K562 (cell line): ENCODE results near the gene DDAH2. TPM values are rescaled to one million over a fixed set of nuclear protein-coding genes. Genes with fewer than 3 reads are reported as not detected.

ENCODE experiments used
- ARID2 ChIP-seq: fragments of 450-650 bp; IDR thresholded peaks from 2 replicates; pipeline ENCODE4 v1.6.1; 2017; ENCODE audit warnings: antibody characterized with exemption, mild to moderate bottlenecking
- COPS2 ChIP-seq: fragments of 450-650 bp; conservative IDR thresholded peaks from 2 replicates; pipeline ENCODE4 v1.6.1; 2016; ENCODE audit warnings: mild to moderate bottlenecking, moderate library complexity
- ERF ChIP-seq: fragments of 450-650 bp; formaldehyde crosslinking; IDR thresholded peaks from 2 replicates; pipeline ENCODE4 v1.4.0; 2020; ENCODE audit warnings: mild to moderate bottlenecking, mixed read lengths
- FUS ChIP-seq: fragments of 200-400 bp; formaldehyde crosslinking; optimal IDR thresholded peaks from 2 replicates; pipeline ENCODE3; 2017; ENCODE audit warnings: low read depth, low read length
- HCFC1 ChIP-seq: IDR thresholded peaks from 2 replicates; pipeline ENCODE4 v1.6.1; 2012; ENCODE audit warnings: low read depth, low read length, improper control_type of control experiment
- HMG20A ChIP-seq: fragments of 450-650 bp; formaldehyde crosslinking; conservative IDR thresholded peaks from 2 replicates; pipeline ENCODE4 v1.4.0; 2020; ENCODE audit warnings: mild to moderate bottlenecking, mixed read lengths
- MED1 ChIP-seq: sonication (generic); formaldehyde crosslinking; IDR thresholded peaks from 2 replicates; pipeline ENCODE4 v1.8.1; 2023; ENCODE audit warnings: missing genetic modification reagents, borderline replicate concordance
- NBN ChIP-seq: fragments of 450-650 bp; IDR thresholded peaks from 2 replicates; pipeline ENCODE4 v1.6.1; 2016; ENCODE audit warnings: low read depth, mild to moderate bottlenecking
- NCOR1 ChIP-seq: fragments of 450-650 bp; IDR thresholded peaks from 2 replicates; pipeline ENCODE4 v1.6.1; 2016; ENCODE audit warnings: mild to moderate bottlenecking, moderate library complexity
- RFX7 ChIP-seq: fragments of 250-450 bp; sonication (Bioruptor Pico); IDR thresholded peaks from 2 replicates; pipeline ENCODE4 v1.5.1; 2021; ENCODE audit warnings: mild to moderate bottlenecking
- SIRT6 ChIP-seq: IDR thresholded peaks from one replicate; pipeline ENCODE4 v1.6.1; 2012; ENCODE audit warnings: low read depth, mild to moderate bottlenecking, control low read depth, inconsistent platforms, low read length, moderate library complexity
- SMAD1 ChIP-seq: fragments of 150-350 bp; IDR thresholded peaks from 2 replicates; pipeline ENCODE4 v1.6.1; 2014; ENCODE audit warnings: low read length, low read depth; ENCODE audit not compliant: partially characterized antibody
- SMAD2 ChIP-seq: fragments of 150-350 bp; IDR thresholded peaks from 2 replicates; pipeline ENCODE4 v1.6.1; 2014; ENCODE audit warnings: low read depth, mild to moderate bottlenecking, low read length
- SMARCB1 ChIP-seq: IDR thresholded peaks from 2 replicates; pipeline ENCODE4 v1.6.1; 2011; ENCODE audit warnings: improper control_type of control experiment, low read depth; ENCODE audit not compliant: insufficient read length
- SREBF2 ChIP-seq: sonication (generic); formaldehyde crosslinking; IDR thresholded peaks from 2 replicates; pipeline ENCODE4 v1.4.0; 2020; ENCODE audit warnings: mild to moderate bottlenecking, missing genetic modification reagents
- TCFL5 ChIP-seq: fragments of 250-450 bp; sonication (Bioruptor Pico); conservative IDR thresholded peaks from 2 replicates; pipeline ENCODE4 v1.6.1; 2021; ENCODE audit warnings: mild to moderate bottlenecking, moderate library complexity, matching md5 sums
- ZBTB1 ChIP-seq: sonication (generic); formaldehyde crosslinking; IDR thresholded peaks from 2 replicates; pipeline ENCODE4 v1.8.1; 2023; ENCODE audit warnings: missing genetic modification reagents, low read depth, mild to moderate bottlenecking, borderline replicate concordance
- ZNF232 ChIP-seq: sonication (generic); formaldehyde crosslinking; IDR thresholded peaks from 2 replicates; pipeline ENCODE4 v1.8.0; 2022; ENCODE audit warnings: mild to moderate bottlenecking, missing genetic modification reagents
- ZNF3 ChIP-seq: fragments of 250-450 bp; sonication (Bioruptor Pico); IDR thresholded peaks from 2 replicates; pipeline ENCODE4 v1.5.0; 2021; ENCODE audit warnings: mild to moderate bottlenecking, moderate library complexity
- ZNF384 ChIP-seq: IDR thresholded peaks from 2 replicates; pipeline ENCODE4 v1.6.1; 2012; ENCODE audit warnings: low read depth, low read length, improper control_type of control experiment
- ZNF436 ChIP-seq: fragments of 250-450, 450-650 bp; sonication (Bioruptor Pico); formaldehyde crosslinking; IDR thresholded peaks from 2 replicates; pipeline ENCODE4 v1.7.0; 2020; ENCODE audit warnings: mild to moderate bottlenecking
- ZSCAN32 ChIP-seq: fragments of 450-650 bp; formaldehyde crosslinking; IDR thresholded peaks from 2 replicates; pipeline ENCODE4 v1.4.0; 2020; ENCODE audit warnings: mild to moderate bottlenecking, moderate library complexity
- polyA plus RNA-seq, 8 experiments: library from polyadenylated mRNA; depleted of rRNA in 4 of 8; stranded (reverse) in 5 of 8; unstranded in 3 of 8; fragments of >200 nt; fragmentation: Nextera tagmentation in 2 of 8; fragmentation: Illumina TruSeq in 1 of 8; extraction: Ambion mirVana in 2 of 8; extraction: Trizol in 1 of 8; gene quantifications; 2 replicates each; pipeline versions ENCODE4 v1.2.1 to v1.2.3, GENCODE V29; 2011 to 2014; ENCODE audit warnings: inconsistent platforms in 1 of 8, missing spikeins in 1 of 8
- total RNA-seq, 7 experiments: library from RNA; depleted of rRNA in 6 of 7; stranded (reverse); fragments of >200 nt in 6 of 7; fragmentation: Illumina TruSeq in 2 of 7; extraction: Trizol in 2 of 7; gene quantifications; 2 replicates each; pipeline versions ENCODE4 v1.2.1 to v1.2.3, GENCODE V29; 2011 to 2021; ENCODE audit warnings: low replicate concordance in 1 of 7
- TF ChIP-seq, protein P1 (sequence below), 2 experiments: fragments of 450-650 bp; IDR thresholded peaks; 2 replicates each; pipeline ENCODE4 v1.6.1; 2016
- TF ChIP-seq, protein P2 (sequence below): IDR thresholded peaks from 2 replicates; pipeline ENCODE4 v1.6.1; 2011; ENCODE audit not compliant: insufficient read length; ENCODE audit errors: extremely low read depth
- TF ChIP-seq, protein P3 (sequence below): IDR thresholded peaks from 2 replicates; pipeline ENCODE4 v1.6.1; 2016; ENCODE audit warnings: missing genetic modification characterization, missing compliant biosample characterization
- TF ChIP-seq, protein P4 (sequence below): fragments of 450-650 bp; IDR thresholded peaks from 2 replicates; pipeline ENCODE4 v1.6.1; 2018; ENCODE audit warnings: mild to moderate bottlenecking, low read depth; ENCODE audit not compliant: partially characterized antibody

Gene DDAH2
- total and polyA plus RNA-seq, 9 of the 15 experiments (the other 6 are each of a cell fraction or from before 2014, with no cell fraction given) = 1.8 to 45.4 (median 21.4) TPM

- TF ChIP-seq HCFC1 = peak; percentile 49; the same call in 1 of the 2 replicates
- no peak for TF ChIP-seq ERF (CRISPR knock-in tag)
- peak; percentile 59 for TF ChIP-seq SMARCB1
- no peak for TF ChIP-seq NBN
- TF ChIP-seq, protein P1, sequence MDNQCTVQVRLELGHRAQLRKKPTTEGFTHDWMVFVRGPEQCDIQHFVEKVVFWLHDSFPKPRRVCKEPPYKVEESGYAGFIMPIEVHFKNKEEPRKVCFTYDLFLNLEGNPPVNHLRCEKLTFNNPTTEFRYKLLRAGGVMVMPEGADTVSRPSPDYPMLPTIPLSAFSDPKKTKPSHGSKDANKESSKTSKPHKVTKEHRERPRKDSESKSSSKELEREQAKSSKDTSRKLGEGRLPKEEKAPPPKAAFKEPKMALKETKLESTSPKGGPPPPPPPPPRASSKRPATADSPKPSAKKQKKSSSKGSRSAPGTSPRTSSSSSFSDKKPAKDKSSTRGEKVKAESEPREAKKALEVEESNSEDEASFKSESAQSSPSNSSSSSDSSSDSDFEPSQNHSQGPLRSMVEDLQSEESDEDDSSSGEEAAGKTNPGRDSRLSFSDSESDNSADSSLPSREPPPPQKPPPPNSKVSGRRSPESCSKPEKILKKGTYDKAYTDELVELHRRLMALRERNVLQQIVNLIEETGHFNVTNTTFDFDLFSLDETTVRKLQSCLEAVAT (IDR thresholded peaks at IDR 0.05) = no peak
- 0 out of 2 replicates have a peak, but pooled peaks have one; percentile 6 for TF ChIP-seq ZNF232 (CRISPR knock-in tag)
- no peak for TF ChIP-seq SMAD2
- TF ChIP-seq SIRT6 = no peak
- TF ChIP-seq SMAD1 = no peak
- TF ChIP-seq ZSCAN32 (CRISPR knock-in tag) = no peak
- no peak for TF ChIP-seq ZBTB1 (CRISPR knock-in tag)
- TF ChIP-seq, protein P2, sequence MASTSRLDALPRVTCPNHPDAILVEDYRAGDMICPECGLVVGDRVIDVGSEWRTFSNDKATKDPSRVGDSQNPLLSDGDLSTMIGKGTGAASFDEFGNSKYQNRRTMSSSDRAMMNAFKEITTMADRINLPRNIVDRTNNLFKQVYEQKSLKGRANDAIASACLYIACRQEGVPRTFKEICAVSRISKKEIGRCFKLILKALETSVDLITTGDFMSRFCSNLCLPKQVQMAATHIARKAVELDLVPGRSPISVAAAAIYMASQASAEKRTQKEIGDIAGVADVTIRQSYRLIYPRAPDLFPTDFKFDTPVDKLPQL = no peak
- no peak for TF ChIP-seq MED1 (CRISPR knock-in tag)
- TF ChIP-seq ARID2 = peak; percentile 70; the same call in 1 of the 2 replicates
- TF ChIP-seq, protein P3, sequence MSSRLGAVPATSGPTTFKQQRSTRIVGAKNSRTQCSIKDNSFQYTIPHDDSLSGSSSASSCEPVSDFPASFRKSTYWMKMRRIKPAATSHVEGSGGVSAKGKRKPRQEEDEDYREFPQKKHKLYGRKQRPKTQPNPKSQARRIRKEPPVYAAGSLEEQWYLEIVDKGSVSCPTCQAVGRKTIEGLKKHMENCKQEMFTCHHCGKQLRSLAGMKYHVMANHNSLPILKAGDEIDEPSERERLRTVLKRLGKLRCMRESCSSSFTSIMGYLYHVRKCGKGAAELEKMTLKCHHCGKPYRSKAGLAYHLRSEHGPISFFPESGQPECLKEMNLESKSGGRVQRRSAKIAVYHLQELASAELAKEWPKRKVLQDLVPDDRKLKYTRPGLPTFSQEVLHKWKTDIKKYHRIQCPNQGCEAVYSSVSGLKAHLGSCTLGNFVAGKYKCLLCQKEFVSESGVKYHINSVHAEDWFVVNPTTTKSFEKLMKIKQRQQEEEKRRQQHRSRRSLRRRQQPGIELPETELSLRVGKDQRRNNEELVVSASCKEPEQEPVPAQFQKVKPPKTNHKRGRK = no peak
- TF ChIP-seq ZNF436 (CRISPR knock-in tag) = no peak
- no peak for TF ChIP-seq ZNF3 (CRISPR knock-in tag)
- no peak for TF ChIP-seq HMG20A (CRISPR knock-in tag)
- no peak for TF ChIP-seq COPS2
- TF ChIP-seq, protein P4, sequence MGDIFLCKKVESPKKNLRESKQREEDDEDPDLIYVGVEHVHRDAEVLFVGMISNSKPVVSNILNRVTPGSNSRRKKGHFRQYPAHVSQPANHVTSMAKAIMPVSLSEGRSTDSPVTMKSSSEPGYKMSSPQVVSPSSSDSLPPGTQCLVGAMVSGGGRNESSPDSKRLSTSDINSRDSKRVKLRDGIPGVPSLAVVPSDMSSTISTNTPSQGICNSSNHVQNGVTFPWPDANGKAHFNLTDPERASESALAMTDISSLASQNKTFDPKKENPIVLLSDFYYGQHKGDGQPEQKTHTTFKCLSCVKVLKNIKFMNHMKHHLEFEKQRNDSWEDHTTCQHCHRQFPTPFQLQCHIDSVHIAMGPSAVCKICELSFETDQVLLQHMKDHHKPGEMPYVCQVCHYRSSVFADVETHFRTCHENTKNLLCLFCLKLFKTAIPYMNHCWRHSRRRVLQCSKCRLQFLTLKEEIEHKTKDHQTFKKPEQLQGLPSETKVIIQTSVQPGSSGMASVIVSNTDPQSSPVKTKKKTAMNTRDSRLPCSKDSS = no peak
- TF ChIP-seq SREBF2 (CRISPR knock-in tag) = no peak
- TF ChIP-seq ZNF384 = no peak
- TF ChIP-seq FUS = no peak
- TF ChIP-seq TCFL5 (CRISPR knock-in tag) = no peak
- no peak for TF ChIP-seq RFX7 (CRISPR knock-in tag)
- TF ChIP-seq NCOR1 = no peak
These were observed 11.4 kb downstream of the DDAH2 start (continued) for GRCh38 chr6:31717499-31718222.
